OCI-LY7 (cell line): Measurements from ENCODE around the gene LBP. TPM values are rescaled to one million over a fixed set of nuclear protein-coding genes. Genes with fewer than 3 reads are reported as not detected.

Source experiments
- Bru-seq: library from RNA; stranded (reverse); fragments of 400-500 nt; gene quantifications from one replicate; lab custom pipeline; 2021; lab: Mats Ljungman, UMichigan
- BruChase-seq, 2 experiments: library from RNA; stranded (reverse); fragments of 400-500 nt; gene quantifications; one replicate each; lab custom pipeline; 2021; lab: Mats Ljungman, UMichigan
- BruUV-seq: library from RNA; stranded (reverse); fragments of 400-500 nt; replicated peaks from 2 replicates; lab custom pipeline; 2021; lab: Mats Ljungman, UMichigan
- CTCF ChIA-PET: fragments of 300-600 bp; sonication (Branson Sonifier 250); formaldehyde crosslinking; loops from one replicate; lab custom pipeline; 2022; ENCODE audit warnings: antibody characterized with exemption; ENCODE audit not compliant: unreplicated experiment; lab: Charles Lee
- POLR2A ChIA-PET: fragments of 300-600 bp; sonication (Branson Sonifier 250); formaldehyde crosslinking; loops from one replicate; lab custom pipeline; 2022; ENCODE audit warnings: antibody characterized with exemption; lab: Charles Lee
- DNase-seq: peaks from one replicate; pipeline ENCODE4 v3.0.0-alpha.2; 2015; ENCODE audit warnings: low spot score
- H2AFZ ChIP-seq: fragments of 200-600 bp; sonication (generic), shearing (Covaris generic); 2 replicates; pipeline ENCODE4 v1.6.1; 2014; ENCODE audit warnings: mild to moderate bottlenecking, antibody characterized with exemption, low read length, moderate library complexity
- H3K27ac ChIP-seq: fragments of 200-600 bp; sonication (generic); 2 replicates; pipeline ENCODE4 v1.5.1; 2014; ENCODE audit warnings: mixed run types, low read depth, mild to moderate bottlenecking, moderate library complexity, low read length, inconsistent platforms; ENCODE audit not compliant: poor library complexity, severe bottlenecking
- H3K36me3 ChIP-seq: fragments of 200-600 bp; sonication (generic); 2 replicates; pipeline ENCODE4 v1.6.1; 2014; ENCODE audit warnings: mild to moderate bottlenecking, antibody characterized with exemption, low read length, moderate library complexity, mixed read lengths; ENCODE audit not compliant: insufficient read depth
- H3K4me1 ChIP-seq: fragments of 200-600 bp; sonication (generic); 2 replicates; pipeline ENCODE4 v1.5.1; 2014; ENCODE audit warnings: mild to moderate bottlenecking, low read length; ENCODE audit not compliant: insufficient read depth, poor library complexity, severe bottlenecking
- H3K4me2 ChIP-seq: fragments of 200-600 bp; sonication (generic); 2 replicates; pipeline ENCODE4 v1.6.1; 2014; ENCODE audit warnings: mild to moderate bottlenecking, low read length
- H3K4me3 ChIP-seq: fragments of 200-600 bp; sonication (generic); 2 replicates; pipeline ENCODE4 v1.5.1; 2014; ENCODE audit warnings: mild to moderate bottlenecking, low read depth, low read length; ENCODE audit not compliant: poor library complexity, severe bottlenecking
- H3K79me2 ChIP-seq: fragments of 200-600 bp; sonication (generic); 2 replicates; pipeline ENCODE4 v1.6.1; 2016; ENCODE audit warnings: low read depth, mild to moderate bottlenecking, low read length, moderate library complexity, mixed read lengths; ENCODE audit not compliant: insufficient read depth
- H3K9me2 ChIP-seq: fragments of 200-600 bp; sonication (generic); 2 replicates; pipeline ENCODE4 v1.6.1; 2016; ENCODE audit warnings: mild to moderate bottlenecking, low read length, mixed read lengths; ENCODE audit not compliant: insufficient read depth
- H3K9me3 ChIP-seq: fragments of 200-600 bp; sonication (generic); 2 replicates; pipeline ENCODE4 v1.6.1; 2014; ENCODE audit warnings: mild to moderate bottlenecking, mixed run types, low read length, mixed read lengths
- H4K20me1 ChIP-seq: fragments of 200-600 bp; sonication (generic); 2 replicates; pipeline ENCODE4 v1.6.1; 2014; ENCODE audit warnings: mild to moderate bottlenecking, antibody characterized with exemption, low read length, moderate library complexity, mixed read lengths; ENCODE audit not compliant: insufficient read depth
- CTCF ChIP-seq: fragments of 200-600 bp; sonication (generic); conservative IDR thresholded peaks from 2 replicates; pipeline ENCODE4 v1.5.1; 2014; ENCODE audit warnings: mild to moderate bottlenecking, antibody characterized with exemption, low read length, moderate library complexity, mixed read lengths
- EZH2phosphoT487 ChIP-seq: fragments of 200-600 bp; sonication (generic); IDR thresholded peaks from 2 replicates; pipeline ENCODE4 v1.6.1; 2018; ENCODE audit warnings: low read depth, borderline replicate concordance, mild to moderate bottlenecking, mixed run types, antibody characterized with exemption, low read length, moderate library complexity, mixed read lengths
- intact Hi-C: fragments of 100-400 bp; cut with micrococcal nuclease; formaldehyde crosslinking; loops from one replicate; pipeline ENCODE4 v1.10.0; 2022; ENCODE audit not compliant: unreplicated experiment
- long read RNA-seq: library from polyadenylated mRNA; stranded (forward); transcript quantifications from one replicate; pipeline ENCODE4 v2.0.0, GENCODE V29; 2022
- total RNA-seq, 2 experiments: library from RNA; depleted of rRNA in 1 of 2; stranded (reverse); fragments of >200 nt in 1 of 2; shearing (Covaris generic) in 1 of 2; gene quantifications; 2 replicates each; pipeline ENCODE4 v1.2.3, GENCODE V29; 2014 to 2022

LBP gene
- total RNA-seq (2014; rRNA removed; shearing (Covaris generic)) (not detected in 2 replicates), total RNA-seq (2022) (not detected in 2 replicates), Bru-seq, nascent RNA (not detected), BruChase-seq, experiment 1, labeled RNA remaining after a 6-hour chase (percentile 5 among the genes with signal in this experiment), BruChase-seq, experiment 2, labeled RNA remaining after a 2-hour chase (percentile 4 among the genes with signal in this experiment)
- long read RNA-seq, result 0 reads

- BruUV-seq, result no TSS peak
- Histone ChIP-seq H3K27ac (no peak within 1 kb of the TSS), H3K36me3 (no peaks in the 10 kb centered on the region), H3K4me2 (no peak within 1 kb of the TSS), H3K79me2 (no peaks in the 10 kb centered on the region), H3K9me3 (no peaks in the 10 kb centered on the region), H3K4me1 (no peaks in the 10 kb centered on the region), H2AFZ (no peak within 1 kb of the TSS), H4K20me1 (no peaks in the 10 kb centered on the region), H3K4me3 (no peak within 1 kb of the TSS), H3K9me2 (no peaks in the 10 kb centered on the region)
- intact Hi-C loops, result no loop called here
- POLR2A ChIA-PET, result interaction anchor here (0.6 kb wide), 1 partner anchor 26 kb away, joined by 3 read pairs; no protein-coding TSS in a partner anchor
- no peak for TF ChIP-seq CTCF
- CTCF ChIA-PET, result interaction anchor here (0.6 kb wide), 1 partner anchor 818 kb away, joined by 3 read pairs; no protein-coding TSS in a partner anchor
- no peak for DNase-seq
These were observed at the start of gene LBP for GRCh38 chr20:38346247-38346651. TSS of gene LBP (plus strand) at chr20:38346482. CDS start at chr20:38346517, 35 bp downstream.

GRCh38 chr20:38297916-38298674, 48.2 kb upstream of the LBP start:
- H2AFZ ChIP-seq, result no peak overlapping the region
- H3K36me3 ChIP-seq, result no peaks in the 10 kb centered on the region
- no peak overlapping the region for H3K27ac ChIP-seq
- intact Hi-C loops, result no loop called here
- H3K4me2 ChIP-seq, result no peak overlapping the region
- POLR2A ChIA-PET, result interaction anchor here (1.2 kb wide), 1 partner anchor 27 kb away, joined by 3 read pairs; no protein-coding TSS in a partner anchor
- no TSS peak for BruUV-seq
- TF ChIP-seq CTCF (no peak), EZH2phosphoT487 (no peak)
- no peaks in the 10 kb centered on the region for H4K20me1 ChIP-seq
- no peaks in the 10 kb centered on the region for H3K4me1 ChIP-seq
- H3K79me2 ChIP-seq, result no peaks in the 10 kb centered on the region
- CTCF ChIA-PET, result no interaction called here
- H3K9me3 ChIP-seq, result no peaks in the 10 kb centered on the region
- no peaks in the 10 kb centered on the region for H3K9me2 ChIP-seq
- no peak overlapping the region for H3K4me3 ChIP-seq
- DNase-seq, result no peak
